ENCODE results near the gene LIMS1.
A peak's percentile ranks its signal among the peaks of the same experiment; 100 is the strongest.
"Not testable (repeated sequence)": the region's sequence is repeated elsewhere in the genome, so short reads cannot be mapped to it uniquely, and the experiment has no call there.

Gene LIMS1

GRCh38 chr2:108524688-108525087, 9.6 kb upstream of the LIMS1 start:
- Mint-ChIP-seq H3K9me3 (peaks cover 16% of the 10 kb centered on the region), H3K36me3 (ENCODE audit: low read depth) (peaks cover 38% of the 10 kb centered on the region)
- H3K4me1 Mint-ChIP-seq; H3K4me3 Mint-ChIP-seq; DNase-seq; H3K27me3 Mint-ChIP-seq (ENCODE audit: low read depth, poor library complexity); H3K27ac Mint-ChIP-seq: not testable (repeated sequence)

- H3K9me3 Mint-ChIP-seq: peaks cover 10% of the 10 kb centered on the region
- H3K27me3 Mint-ChIP-seq (ENCODE audit: low read depth, poor library complexity); H3K27ac Mint-ChIP-seq; DNase-seq; H3K4me3 Mint-ChIP-seq: not testable (repeated sequence)
- peaks cover 15% of the 10 kb centered on the region for H3K4me1 Mint-ChIP-seq
- peaks cover 32% of the 10 kb centered on the region for H3K36me3 Mint-ChIP-seq (ENCODE audit: low read depth)
These were observed 9.0 kb upstream of the LIMS1 start for GRCh38 chr2:108525258-108525657.

- H3K27ac Mint-ChIP-seq: no peak overlapping the region
- no peaks in the 10 kb centered on the region for H3K27me3 Mint-ChIP-seq (ENCODE audit: low read depth, poor library complexity)
- H3K9me3 Mint-ChIP-seq: no peaks in the 10 kb centered on the region
- no peak overlapping the region for H3K4me3 Mint-ChIP-seq
- H3K4me1 Mint-ChIP-seq: peaks cover 40% of the 10 kb centered on the region
- H3K36me3 Mint-ChIP-seq (ENCODE audit: low read depth): peaks cover 2% of the 10 kb centered on the region
- TF ChIP-seq CTCF (IDR thresholded peaks at IDR 0.05): no peak
- DNase-seq: no peak
These were observed 2.6 kb upstream of the LIMS1 start for GRCh38 chr2:108531674-108532055.

DNA sequence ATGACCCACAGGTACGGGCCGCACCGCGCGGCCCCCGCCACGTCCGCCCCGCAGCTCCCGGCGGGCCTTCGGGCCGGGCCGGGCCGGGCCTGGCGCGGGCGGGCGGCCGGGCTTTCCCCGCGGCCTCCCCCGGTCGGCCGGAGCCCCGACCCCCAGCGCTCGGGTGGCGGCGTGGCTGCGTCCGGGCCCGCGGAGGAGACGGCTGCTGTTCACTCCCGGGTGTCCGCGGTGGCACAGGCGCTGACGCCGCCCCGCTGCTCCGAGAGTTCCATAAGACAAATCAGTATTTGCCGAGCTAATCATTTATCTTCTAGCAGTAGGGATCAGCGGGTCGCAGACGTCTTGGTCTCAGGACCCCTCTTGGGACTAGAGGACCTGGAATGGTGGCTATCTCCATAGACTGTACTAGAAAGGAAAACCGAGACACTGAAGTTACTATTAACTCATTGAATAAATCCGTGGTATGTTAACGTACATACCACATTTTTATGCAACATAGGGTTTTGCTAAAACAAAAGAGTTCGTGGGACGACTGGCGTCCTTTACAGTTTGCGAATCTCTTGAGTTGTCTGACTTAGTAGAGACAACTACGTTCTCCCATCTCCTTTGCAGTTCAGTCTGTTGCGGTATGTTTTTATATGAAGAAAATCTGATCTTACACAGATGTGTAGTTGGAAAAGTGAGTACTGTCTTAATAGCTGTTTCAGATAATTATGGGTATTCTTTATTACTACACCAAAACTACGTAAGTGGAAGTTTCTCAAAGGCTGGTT, 500 bp downstream of the LIMS1 start:
- peak overlapping the region; percentile 87 for H3K4me3 Mint-ChIP-seq
- DNase-seq: peak; percentile 64
- no peaks in the 10 kb centered on the region for H3K9me3 Mint-ChIP-seq
- H3K4me1 Mint-ChIP-seq: peaks cover 55% of the 10 kb centered on the region
- peak overlapping the region; percentile 66 for H3K27ac Mint-ChIP-seq
- no peaks in the 10 kb centered on the region for H3K27me3 Mint-ChIP-seq (ENCODE audit: low read depth, poor library complexity)
- peaks cover 3% of the 10 kb centered on the region for H3K36me3 Mint-ChIP-seq (ENCODE audit: low read depth)
- TF ChIP-seq CTCF (IDR thresholded peaks at IDR 0.05): no peak

GRCh38 chr2:108535357-108535631, 1.0 kb downstream of the LIMS1 start:
- Mint-ChIP-seq H3K9me3 (no peaks in the 10 kb centered on the region), H3K4me3 (peak overlapping the region; percentile 87), H3K4me1 (peaks cover 49% of the 10 kb centered on the region), H3K27ac (no peak overlapping the region), H3K36me3 (ENCODE audit: low read depth) (peaks cover 5% of the 10 kb centered on the region), H3K27me3 (ENCODE audit: low read depth, poor library complexity) (no peaks in the 10 kb centered on the region)
- TF ChIP-seq CTCF (IDR thresholded peaks at IDR 0.05): no peak
- DNase-seq: no peak

DNA sequence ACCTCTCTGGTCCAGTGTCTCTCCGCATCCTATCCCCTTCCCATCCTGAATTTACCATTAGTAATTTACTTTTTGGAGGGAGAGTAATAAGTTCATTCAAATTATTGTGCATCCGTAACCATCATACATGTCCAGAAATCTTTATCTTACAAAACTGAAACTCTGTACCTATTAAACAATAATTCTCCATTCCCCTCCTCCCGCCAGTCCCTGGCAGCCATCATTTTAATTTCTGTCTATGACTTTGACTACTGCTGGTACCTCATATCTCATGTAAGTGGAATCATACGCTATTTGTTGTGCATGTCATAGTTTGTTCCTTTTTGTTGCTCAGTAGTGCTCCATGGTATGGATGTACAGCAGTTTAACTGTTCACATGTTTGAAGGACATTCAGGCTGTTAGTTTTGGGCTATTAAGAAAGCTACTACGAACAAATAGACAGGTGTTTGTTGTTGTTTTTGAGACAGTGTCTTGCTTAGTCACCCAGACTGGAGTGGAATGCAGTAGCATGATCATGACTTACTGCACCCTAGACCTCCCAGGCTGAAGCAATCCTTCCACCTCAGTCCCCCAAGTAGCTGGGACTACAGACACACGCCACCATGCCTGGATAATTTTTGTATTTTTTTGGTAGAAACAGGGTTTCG, 2.0 kb downstream of the LIMS1 start:
- no peak for DNase-seq
- no peaks in the 10 kb centered on the region for H3K9me3 Mint-ChIP-seq
- no peaks in the 10 kb centered on the region for H3K27me3 Mint-ChIP-seq (ENCODE audit: low read depth, poor library complexity)
- no peak overlapping the region for H3K27ac Mint-ChIP-seq
- peak overlapping the region; percentile 87 for H3K4me3 Mint-ChIP-seq
- H3K4me1 Mint-ChIP-seq: peaks cover 40% of the 10 kb centered on the region
- no peak for TF ChIP-seq CTCF (IDR thresholded peaks at IDR 0.05)
- H3K36me3 Mint-ChIP-seq (ENCODE audit: low read depth): peaks cover 10% of the 10 kb centered on the region

- no peak for TF ChIP-seq CTCF (IDR thresholded peaks at IDR 0.05)
- Mint-ChIP-seq H3K36me3 (ENCODE audit: low read depth) (peaks cover 17% of the 10 kb centered on the region), H3K4me3 (peak overlapping the region; percentile 16), H3K27me3 (ENCODE audit: low read depth, poor library complexity) (no peaks in the 10 kb centered on the region), H3K27ac (no peak overlapping the region), H3K4me1 (peaks cover 38% of the 10 kb centered on the region), H3K9me3 (no peaks in the 10 kb centered on the region)
- DNase-seq: no peak
These were observed 2.6 kb downstream of the LIMS1 start for GRCh38 chr2:108536911-108537310.

Data from nephron progenitor cell (in vitro differentiated cells).